ENCODE data around the gene LACC1.

The LACC1 gene

DNA sequence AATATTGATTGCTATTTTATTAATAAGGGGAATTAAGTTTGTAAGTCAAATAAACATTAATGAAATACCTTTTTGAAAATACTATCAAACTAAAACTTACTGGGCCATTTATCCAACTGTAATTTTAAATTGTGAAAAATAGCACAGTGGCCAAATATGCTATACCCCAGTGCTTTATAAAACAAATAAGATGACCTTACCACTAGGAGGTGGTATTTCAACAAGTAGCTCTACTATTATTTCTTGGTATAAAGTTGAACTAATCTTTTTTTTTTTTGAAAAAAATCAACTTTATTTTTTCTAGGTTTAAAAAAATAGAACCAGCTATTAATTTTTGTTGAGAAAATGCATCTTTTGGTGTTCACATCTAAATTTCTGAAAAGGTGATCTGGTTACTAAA lies 14.7 kb downstream of the LACC1 start:
- no peak for DNase-seq

DNA sequence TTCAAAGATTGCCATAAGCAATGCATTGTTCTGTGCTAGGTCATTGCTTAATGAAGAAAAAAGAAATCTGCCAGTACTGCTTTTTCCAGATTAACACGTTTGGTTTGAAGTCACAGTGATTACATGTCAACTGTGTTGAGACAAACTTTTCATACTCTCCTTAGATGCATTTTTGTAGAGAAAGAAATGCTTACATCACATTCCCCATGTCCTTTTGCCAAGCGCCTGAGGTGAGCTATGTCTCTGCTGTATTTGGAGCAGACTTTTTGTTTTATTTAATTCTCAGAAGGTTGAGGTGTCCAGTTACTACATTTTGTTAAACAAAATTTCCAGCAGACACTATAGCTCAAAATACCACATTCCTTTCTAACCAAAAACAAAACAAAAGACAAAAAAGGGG lies 16.2 kb downstream of the LACC1 start:
- DNase-seq = no peak

DNA sequence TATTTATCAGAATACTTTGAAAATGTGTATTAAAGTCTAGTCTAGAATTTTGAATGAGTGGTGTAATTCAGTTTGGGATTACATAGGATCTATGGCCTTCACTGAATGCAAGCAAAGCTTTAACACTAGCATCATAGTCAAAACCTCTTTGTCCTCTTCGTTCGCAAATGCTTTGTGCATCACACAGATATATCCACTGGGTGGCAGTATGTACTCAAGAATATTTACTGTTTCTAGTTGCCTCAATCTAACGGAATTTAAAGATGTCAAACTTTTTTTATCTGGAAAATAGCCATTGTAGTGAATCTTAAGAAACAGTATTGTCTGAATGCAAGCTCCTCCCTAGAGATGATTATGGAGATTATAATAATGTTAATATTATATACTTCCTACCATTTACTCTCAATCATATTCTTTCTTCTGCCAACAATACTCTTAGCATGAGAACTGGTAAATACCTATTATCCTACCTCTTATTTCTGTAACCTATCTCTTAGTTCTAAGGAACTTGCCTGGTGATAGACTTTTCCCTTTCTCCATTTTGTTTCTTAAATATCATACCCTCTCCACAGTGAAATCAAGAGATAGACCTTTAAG lies 25.8 kb downstream of the LACC1 start:
- DNase-seq = peak; percentile 36

DNA sequence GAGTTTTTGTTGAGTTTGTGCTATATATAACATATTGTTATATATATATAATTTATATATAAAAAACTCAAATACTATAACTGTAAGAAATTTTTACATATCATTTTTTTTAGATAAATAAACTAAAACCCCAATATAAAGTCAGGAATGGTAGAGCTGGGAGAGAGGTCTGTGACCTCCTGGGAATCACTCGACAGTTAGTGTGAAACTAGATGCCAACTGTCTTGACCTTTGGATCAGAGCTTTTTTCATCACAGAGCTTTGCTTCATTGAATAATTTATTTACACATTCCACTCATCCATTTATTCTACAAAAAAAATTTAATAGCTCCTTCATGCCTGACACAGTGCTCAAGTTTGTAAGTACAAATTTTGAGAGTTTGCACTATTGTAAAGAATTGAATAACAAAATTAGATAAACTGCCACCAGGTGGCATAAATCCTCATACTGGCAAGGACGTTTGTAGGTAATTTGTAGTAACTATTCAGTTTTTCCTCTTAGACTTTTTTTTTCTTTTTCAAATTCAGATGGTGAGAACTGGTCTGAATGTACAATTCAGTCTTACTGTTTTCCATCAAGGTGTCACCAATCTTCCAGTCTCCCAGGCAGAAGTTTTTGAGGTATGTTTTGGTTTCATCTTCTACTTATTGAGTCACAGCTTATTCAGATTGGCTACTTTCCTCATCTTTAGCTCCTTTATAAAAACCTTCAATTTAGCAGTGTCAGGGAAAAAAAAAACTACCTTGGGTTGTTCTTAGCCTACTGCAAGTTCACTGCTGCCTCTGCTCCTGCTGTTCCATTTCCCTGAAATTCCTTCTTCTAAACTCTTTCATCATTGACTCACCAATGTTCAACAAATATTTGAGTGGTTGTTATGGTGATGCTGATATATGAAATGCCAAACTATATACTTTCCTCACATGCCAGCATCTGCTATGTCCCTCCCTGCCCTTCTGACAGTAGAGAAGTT lies 28.7 kb downstream of the LACC1 start:
- peak; percentile 5 for DNase-seq

DNA sequence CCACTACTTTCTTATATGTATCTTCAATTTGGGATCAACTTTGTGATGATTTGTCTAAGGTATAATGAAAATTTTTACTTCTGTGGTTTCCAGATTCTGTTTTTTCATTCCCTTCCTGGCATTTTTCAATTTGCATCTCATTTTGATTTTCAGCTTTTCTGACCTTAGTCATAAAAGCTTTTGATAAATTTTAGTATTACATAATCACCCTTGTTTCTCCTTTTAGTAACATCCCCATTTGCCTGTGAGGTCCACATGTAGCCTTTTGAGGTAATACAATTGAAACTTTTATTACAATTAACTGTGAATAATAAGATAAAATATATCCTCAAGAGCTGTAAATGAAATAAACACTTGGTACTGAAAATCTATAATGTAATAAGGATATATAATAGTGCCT lies 31.2 kb downstream of the LACC1 start:
- DNase-seq = no peak

DNA sequence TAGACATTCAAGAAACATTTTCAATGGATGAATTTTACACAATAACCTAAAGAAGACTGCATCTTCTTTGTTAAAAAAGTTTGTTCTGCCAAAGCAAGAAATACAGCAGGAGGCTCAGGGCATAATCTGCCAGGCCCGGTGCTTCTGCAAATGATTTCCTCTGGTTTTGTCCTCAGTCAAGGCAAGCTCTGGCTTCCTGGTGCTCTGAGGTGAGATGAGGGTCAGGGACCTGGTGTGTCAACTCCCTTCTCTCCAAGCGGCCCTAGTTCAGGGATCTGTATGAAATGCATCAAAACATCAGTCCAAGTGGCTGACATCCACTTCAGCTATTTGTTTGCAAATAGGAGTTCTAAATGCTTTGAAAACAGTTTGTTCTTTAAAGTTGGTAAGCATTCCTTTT lies 31.6 kb downstream of the LACC1 start:
- no peak for DNase-seq

DNA sequence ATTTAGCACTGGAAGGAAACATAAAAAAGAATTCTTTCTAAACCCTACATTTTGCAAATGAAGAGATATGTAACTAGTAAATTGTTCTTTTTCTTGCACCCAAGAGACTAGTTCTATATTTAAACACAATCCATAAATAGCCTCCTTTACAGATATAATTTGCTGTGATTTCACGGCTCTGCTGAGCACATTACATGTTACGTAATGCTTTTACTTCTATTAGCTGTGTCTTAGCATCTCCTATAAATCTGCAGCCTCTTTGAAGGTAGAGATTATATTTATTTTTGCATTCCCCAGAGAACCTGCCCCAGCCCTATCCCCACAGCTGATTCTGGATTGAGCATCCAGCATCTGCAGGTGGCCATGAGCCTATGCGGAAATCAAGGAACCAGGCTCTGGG lies 32.2 kb downstream of the LACC1 start:
- DNase-seq = peak; percentile 9

DNA sequence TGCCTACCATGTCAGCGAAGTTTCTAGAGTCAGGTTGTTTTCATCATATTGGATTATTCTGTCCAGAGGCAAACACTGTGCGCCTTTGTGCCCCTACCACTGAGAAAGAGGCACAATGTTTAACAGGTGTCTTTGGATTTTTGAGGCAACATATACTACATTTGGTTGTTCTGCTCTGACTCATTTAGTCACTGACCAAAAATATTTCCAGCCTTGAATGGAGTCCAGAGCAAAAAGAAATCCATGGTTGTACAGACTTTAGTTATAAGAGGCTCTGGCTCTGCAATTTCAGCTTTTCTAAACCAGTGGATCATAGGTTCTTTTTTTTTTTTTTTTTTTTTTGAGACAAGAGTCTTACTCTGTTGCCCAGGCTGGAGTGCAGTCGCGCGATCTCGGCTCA lies 35.7 kb downstream of the LACC1 start:
- no peak for DNase-seq

DNA sequence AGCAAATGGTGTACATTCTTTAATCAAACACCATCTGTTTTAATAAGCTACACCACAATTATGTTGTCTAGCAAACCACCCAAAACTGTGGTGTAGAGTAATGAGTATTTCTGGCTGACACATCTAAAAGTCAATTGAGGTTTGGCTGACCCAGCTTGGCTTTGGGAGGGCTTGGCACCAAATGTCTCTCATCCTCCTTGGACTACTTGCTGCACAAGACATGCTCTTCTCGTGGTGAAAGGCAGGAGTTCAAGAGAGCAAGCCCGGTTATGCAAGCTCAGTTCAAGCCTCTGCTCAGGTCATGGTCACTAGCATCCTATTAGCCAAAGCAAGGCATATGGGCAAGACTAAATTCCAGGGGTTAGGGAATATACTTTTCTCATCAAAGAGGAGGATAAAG lies 37.1 kb downstream of the LACC1 start:
- no peak for DNase-seq

DNA sequence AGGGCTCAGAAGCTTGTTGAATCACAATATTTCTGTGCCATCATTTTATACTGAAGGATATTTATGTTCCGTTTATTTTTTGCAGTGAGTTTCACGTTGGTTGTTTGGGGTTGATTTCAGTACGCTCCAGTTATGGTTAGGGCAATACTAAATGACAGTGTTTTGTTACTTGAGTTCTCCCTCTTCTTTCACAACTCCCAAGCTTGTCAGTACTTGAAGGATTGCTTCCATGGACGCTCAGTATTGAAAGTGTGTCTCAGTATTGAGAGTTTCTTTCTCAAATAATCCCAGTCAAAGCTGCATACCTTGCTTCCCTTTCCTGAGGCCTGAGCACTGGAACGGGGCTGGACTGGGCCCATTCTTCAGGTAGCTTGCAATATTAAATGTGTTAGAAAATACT lies 38.9 kb downstream of the LACC1 start:
- DNase-seq = no peak

DNA sequence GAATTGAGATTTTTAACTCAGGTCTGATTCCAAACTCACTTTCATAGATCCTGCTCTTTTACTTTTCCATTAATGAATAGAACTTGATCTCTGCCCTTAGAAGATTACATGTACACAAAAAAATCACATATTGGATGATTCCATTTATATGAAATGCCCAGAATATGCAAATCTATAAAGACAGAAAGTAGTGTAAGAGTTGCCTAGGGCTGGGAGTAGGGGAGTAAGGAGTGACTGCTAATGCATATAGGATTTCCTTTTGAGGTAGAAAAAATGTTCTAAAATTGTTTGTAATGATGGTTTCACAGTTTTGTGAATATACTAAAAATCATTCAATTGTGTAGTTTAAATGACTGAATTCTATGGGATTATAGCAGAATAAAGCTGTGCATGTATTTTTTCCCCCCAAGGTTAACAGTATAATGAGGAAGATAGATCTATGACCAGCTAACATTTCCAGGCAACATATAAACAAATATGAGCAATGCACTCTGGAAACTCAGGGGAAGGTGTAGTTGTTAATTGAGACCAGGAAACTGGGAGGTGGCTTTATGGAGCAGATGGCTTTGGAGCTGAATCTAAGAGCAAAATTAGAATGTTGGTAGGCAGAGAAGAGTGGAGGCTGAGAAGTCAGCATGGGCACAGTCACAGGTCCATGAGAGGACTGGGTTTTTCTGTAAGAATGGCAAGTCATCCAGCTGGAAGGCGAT lies 41.4 kb downstream of the LACC1 start:
- DNase-seq = no peak

DNA sequence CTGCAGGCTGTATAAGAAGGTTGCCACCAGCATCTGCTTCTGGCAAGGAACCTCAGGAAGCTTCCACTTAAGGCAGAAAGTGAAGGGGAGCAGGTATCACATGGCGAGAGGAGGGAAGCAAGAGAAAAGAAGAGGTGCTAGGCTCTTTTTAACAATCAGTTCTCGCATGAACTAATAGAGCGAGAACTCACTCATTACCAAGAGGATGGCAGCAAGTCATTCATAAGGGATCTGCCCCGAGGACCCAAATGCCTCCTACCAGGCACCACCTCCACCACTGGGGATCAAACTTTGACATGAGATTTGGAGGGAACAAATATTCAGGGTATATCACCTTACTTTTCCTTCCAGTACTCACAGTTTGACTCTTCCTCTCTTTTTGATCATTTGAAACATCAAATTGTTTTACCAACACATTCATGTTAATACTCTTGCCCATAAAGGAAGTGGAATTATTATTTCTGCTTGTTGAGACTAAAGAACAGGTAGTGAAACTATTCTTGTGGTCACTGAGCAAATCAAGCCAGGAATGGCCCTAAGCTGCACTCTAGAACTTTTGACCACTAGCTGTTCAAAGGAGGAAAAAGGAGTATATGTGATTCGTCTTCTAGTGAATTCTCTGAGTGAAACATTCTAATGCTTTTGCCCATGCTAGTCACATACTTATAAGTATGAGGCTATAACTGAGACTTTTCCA lies 45.0 kb downstream of the LACC1 start:
- no peak for DNase-seq

DNA sequence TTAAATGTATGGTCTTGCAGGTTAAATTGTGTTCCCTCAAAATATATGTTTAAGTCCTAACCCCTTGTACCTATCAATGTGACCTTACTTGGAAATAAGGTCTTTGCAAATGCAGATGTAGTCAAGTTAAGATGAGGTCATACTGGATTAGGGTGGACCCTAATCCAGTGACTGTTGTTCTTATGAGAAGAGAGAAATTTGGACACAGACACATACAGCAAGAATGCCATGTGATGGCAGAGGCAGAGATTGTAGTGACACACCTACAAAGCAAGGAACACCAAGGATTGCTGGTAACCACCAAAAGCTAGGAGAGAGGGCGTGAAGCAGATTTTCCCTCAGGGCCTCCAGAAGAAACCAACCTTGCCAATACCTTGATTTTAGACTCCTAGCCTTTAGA lies 50.2 kb downstream of the LACC1 start:
- DNase-seq = no peak

DNA sequence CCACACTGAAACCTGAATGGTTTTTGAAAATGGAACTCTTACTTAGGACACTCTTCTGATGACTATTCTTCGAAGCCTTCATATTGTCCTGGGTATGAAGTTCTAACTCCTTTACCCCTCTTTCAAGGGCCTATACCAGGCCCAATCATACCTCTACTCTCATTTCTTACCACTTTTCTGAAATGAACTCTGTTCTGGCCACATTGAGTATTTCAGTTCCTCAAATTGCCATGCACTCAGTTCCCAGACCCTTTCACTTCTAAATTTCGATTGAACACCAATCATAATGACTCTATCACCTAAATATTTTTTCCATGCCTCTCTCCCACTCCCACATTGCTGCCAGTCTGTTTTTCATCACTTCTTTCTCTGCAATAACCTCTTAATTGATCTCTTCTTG lies 53.7 kb downstream of the LACC1 start:
- DNase-seq = no peak

DNA sequence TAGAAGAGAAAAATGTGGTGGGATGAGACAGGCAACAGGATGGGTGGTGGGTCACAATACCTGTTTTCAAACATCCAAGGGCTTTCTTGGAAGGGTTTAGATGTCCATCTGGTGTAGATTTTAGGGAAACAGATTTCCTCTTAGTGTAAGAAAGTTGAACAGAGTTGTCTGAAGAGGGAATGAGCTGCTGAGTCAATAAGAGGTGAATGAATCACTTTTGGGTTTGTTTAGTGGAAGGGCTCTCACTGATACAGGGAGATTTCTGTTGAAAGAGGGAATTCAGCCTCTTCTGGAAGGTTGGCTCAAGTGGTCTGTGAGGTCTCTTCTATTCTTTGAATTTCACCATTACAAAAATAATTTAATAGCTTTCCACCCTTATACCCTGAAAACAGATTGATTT lies 54.6 kb downstream of the LACC1 start:
- DNase-seq = no peak

DNA sequence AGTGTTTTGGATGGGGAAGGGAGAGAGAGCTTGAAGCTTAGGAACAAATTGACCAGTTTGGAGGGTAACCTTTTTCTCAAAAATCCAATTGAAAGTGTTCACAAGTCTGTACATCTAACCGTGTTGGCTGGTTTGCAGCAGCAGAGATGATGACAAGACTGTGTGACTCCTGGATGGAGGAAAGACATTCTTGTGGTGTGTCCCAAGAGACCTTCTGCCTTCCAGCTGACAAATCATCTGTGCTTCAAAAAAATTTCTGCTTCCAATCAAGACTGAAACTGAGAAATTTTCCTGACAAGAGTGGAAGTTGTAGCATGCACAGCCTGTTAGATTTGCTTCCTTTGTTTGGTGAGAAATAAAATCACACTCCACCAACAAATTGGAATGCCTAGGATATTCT lies 56.2 kb downstream of the LACC1 start:
- no peak for DNase-seq

DNA sequence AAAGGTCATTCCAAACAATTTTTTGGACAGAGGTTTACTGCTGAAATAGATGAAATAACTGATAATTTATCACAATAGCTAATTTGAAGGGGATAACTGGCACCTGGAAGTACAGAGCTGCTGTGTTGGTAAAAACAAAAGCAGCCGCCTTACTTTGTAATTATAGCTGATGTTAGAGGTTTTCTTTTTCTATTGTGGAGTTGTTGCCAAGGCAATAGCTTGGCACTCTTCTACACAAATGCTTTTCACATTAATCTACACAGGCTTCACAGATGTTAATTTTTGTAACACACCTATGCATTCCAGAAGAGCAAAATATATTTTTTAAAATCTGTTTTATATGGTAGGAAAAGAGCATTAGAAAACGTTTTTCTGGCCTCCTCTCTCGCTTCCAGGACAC lies 56.9 kb downstream of the LACC1 start:
- no peak for DNase-seq

DNA sequence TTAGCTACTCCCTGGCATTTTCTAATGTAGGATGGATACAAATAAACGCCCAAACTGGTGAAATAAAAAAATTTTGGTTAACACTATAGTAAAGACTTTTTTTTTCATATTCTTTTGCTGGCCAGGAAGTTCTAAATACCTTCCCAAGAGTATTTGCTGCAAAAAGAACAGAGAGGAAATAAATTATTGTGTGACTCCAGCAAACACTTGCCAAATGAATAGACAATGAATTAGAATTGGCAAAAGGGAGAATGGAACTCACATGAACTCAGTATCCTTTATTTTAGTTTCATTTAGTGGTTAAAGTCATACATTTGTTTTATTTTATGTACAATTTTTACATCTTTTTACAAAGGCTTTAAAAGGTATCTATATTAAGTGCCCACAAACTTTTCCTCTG lies 58.1 kb downstream of the LACC1 start:
- no peak for DNase-seq

DNA sequence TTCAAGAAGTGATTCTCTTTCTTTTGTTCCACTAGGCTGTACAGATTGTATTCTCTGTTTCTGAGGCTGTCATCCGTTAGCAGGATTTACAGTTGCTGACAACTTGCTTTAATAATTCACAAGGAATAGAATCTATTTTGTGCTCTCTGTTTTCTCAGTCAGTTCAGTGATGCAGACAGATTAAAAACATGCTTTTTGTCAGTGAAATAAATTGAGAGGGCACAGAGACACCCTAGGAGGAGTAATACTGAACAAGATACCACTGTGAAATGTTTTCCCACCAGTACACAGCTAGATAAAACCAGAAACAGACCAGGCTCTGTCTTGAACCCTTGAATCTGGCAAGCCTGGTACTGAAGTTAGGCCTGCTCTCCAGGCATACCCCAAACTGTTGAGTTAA lies 58.7 kb downstream of the LACC1 start:
- DNase-seq = no peak

DNA sequence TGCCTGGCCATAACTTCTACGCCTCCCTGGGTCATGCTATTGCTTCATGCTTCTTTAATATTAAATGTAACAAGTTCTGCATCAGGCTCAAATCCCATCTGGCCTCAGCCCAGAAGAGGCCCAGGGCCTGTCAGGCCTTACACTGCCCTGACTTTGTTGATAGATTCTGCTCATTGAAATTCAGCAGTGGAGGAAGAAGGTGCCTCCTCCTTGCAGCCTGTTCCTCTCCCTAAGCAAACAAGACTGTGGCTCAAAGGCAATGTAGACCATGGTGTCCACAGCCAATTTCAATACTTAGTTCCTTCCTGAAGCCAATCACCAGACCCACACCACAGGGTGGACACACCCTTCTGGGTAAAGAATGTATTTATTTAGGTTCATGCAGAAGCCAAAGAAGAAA lies 59.4 kb downstream of the LACC1 start:
- no peak for DNase-seq

DNA sequence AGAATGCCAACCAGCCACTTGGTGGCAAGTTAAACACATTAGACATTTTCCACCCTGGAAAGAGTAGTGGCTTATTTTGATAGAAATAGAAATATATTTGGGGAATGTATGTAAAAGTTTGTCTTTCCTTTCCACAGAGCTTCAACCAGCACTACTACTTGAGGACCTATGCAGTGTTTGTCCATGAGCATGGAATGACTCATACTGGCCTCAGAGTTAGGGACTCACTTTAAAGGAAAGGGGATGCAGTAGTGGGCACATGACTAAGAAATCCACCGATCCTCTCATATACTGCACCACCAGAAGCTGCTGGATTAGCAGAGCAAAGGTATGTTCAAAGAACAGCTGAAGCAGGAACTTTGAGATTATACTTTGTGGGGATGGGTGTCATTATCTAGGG lies 62.6 kb downstream of the LACC1 start:
- no peak for DNase-seq
